HepG2 (cell line): ENCODE results near the gene RPL6. TPM values are rescaled to one million over a fixed set of nuclear protein-coding genes. Genes with fewer than 3 reads are reported as not detected.

Source experiments
- ATAC-seq: fragments of 200-7000 bp; cut with Tn5 transposase; 3 replicates; pipeline ENCODE4 v1.9.1; 2020; ENCODE audit warnings: mild to moderate bottlenecking, moderate library complexity
- BruUV-seq: library from RNA; stranded (reverse); fragments of 400-500 nt; replicated peaks from 2 replicates; lab custom pipeline; 2021; lab: Mats Ljungman, UMichigan
- CTCF ChIA-PET: fragments of 300-600 bp; formaldehyde crosslinking; extraction: SDS; loops from one replicate; lab custom pipeline; 2021; ENCODE audit warnings: low total read pairs, inconsistent platforms, low intra/inter-chr PET ratio; lab: Yijun Ruan, JAX
- POLR2A ChIA-PET: fragments of 350-600 bp; sonication (Branson Sonifier 250); formaldehyde crosslinking; loops from one replicate; lab custom pipeline; 2020; ENCODE audit warnings: antibody characterized with exemption, inconsistent platforms; lab: Yijun Ruan, JAX
- DNase-seq: peaks from one replicate; pipeline ENCODE4 v3.0.0-alpha.2; 2015; ENCODE audit warnings: low spot score
- FAIRE-seq: peaks from 3 replicates; lab custom pipeline; 2011; peaks lifted over from hg19 to GRCh38; lab: Jason Lieb, UNC
- H2AFZ ChIP-seq: one replicate; pipeline ENCODE4 v1.6.1; 2011; ENCODE audit warnings: low read length, inconsistent platforms
- H3K27ac ChIP-seq: fragments of 300-600 bp; 3 replicates; pipeline ENCODE4 v1.8.0; 2011; ENCODE audit warnings: mixed run types, mild to moderate bottlenecking, mixed read lengths, low read length, inconsistent platforms; ENCODE audit not compliant: insufficient read depth; ENCODE audit errors: extremely low read length
- H3K27me3 ChIP-seq, 2 experiments: fragments of 200-600 bp in 1 of 2; 2 replicates in 1 of 2; 3 replicates in 1 of 2; pipeline versions ENCODE4 v1.6.0 to v1.8.0; 2011; ENCODE audit warnings: low read length in 2 of 2, mild to moderate bottlenecking in 2 of 2, moderate library complexity in 2 of 2, inconsistent platforms in 1 of 2; ENCODE audit not compliant: insufficient read depth in 2 of 2, control insufficient read depth in 1 of 2
- H3K36me3 ChIP-seq, 2 experiments: fragments of 200-600 bp in 1 of 2; replicated peaks in 1 of 2; 2 replicates in 1 of 2; 3 replicates in 1 of 2; pipeline versions ENCODE4 v1.5.1 to v1.8.0; 2011; ENCODE audit warnings: low read length in 2 of 2, inconsistent platforms in 1 of 2; ENCODE audit not compliant: insufficient read depth in 2 of 2, control insufficient read depth in 1 of 2
- H3K4me1 ChIP-seq: 2 replicates; pipeline ENCODE4 v1.5.1; 2012; ENCODE audit warnings: low read length, inconsistent platforms; ENCODE audit not compliant: insufficient read depth
- H3K4me2 ChIP-seq: 2 replicates; pipeline ENCODE4 v1.6.0; 2011; ENCODE audit warnings: low read depth, low read length, inconsistent platforms
- H3K4me3 ChIP-seq, 3 experiments: fragments of 200-600 bp in 1 of 3; sonication (generic), shearing (Covaris generic) in 1 of 3; replicated peaks in 1 of 3; 2 replicates each; pipeline ENCODE4 v1.5.1; 2011 to 2016; ENCODE audit warnings: low read length in 3 of 3, inconsistent platforms in 2 of 3, low read depth in 2 of 3, mild to moderate bottlenecking in 2 of 3, control low read depth in 1 of 3, mixed read lengths in 1 of 3; ENCODE audit not compliant: insufficient read depth in 1 of 3
- H3K79me2 ChIP-seq: one replicate; pipeline ENCODE4 v1.6.1; 2011; ENCODE audit warnings: low read length, inconsistent platforms; ENCODE audit not compliant: insufficient read depth
- H3K9ac ChIP-seq: 2 replicates; pipeline ENCODE4 v1.6.0; 2011; ENCODE audit warnings: mild to moderate bottlenecking, low read depth, low read length, inconsistent platforms; ENCODE audit not compliant: insufficient read depth
- H3K9me3 ChIP-seq: 2 replicates; pipeline ENCODE4 v1.5.1; 2012; ENCODE audit warnings: mild to moderate bottlenecking, low read length
- H4K20me1 ChIP-seq: 2 replicates; pipeline ENCODE4 v1.6.0; 2011; ENCODE audit warnings: inconsistent platforms, mild to moderate bottlenecking, low read length, moderate library complexity; ENCODE audit not compliant: insufficient read depth
- ARNT2 ChIP-seq: sonication (generic); formaldehyde crosslinking; IDR thresholded peaks from 2 replicates; pipeline ENCODE4 v1.8.0; 2022; ENCODE audit warnings: mild to moderate bottlenecking, low read depth, missing genetic modification reagents, moderate library complexity
- GTF3A ChIP-seq: sonication (generic); formaldehyde crosslinking; conservative IDR thresholded peaks from 2 replicates; pipeline ENCODE4 v1.4.0; 2020; ENCODE audit warnings: mild to moderate bottlenecking, missing genetic modification reagents
- KDM2A ChIP-seq: sonication (generic); formaldehyde crosslinking; IDR thresholded peaks from 2 replicates; pipeline ENCODE4 v1.4.0; 2020; ENCODE audit warnings: low read depth, missing genetic modification reagents, borderline replicate concordance
- MAZ ChIP-seq, 2 experiments: sonication (generic) in 1 of 2; formaldehyde crosslinking in 1 of 2; IDR thresholded peaks; 2 replicates each; pipeline versions ENCODE4 v1.5.0 to v1.6.1; 2012 to 2020; ENCODE audit warnings: low read depth in 2 of 2, mild to moderate bottlenecking in 2 of 2, borderline replicate concordance in 1 of 2, improper control_type of control experiment in 1 of 2, low read length in 1 of 2, missing genetic modification reagents in 1 of 2, moderate library complexity in 1 of 2
- ZNF329 ChIP-seq: sonication (generic); formaldehyde crosslinking; IDR thresholded peaks from 2 replicates; pipeline ENCODE4 v1.9.0; 2021; ENCODE audit warnings: low read depth, mild to moderate bottlenecking, missing genetic modification reagents
- ZSCAN9 ChIP-seq: IDR thresholded peaks from 2 replicates; pipeline ENCODE4 v1.6.1; 2016; ENCODE audit warnings: borderline replicate concordance
- WGBS: methylation state at CpG from one replicate; pipeline ENCODE4 v1.1.6; 2017; ENCODE audit warnings: low lambda C conversion rate; 5-methylcytosine and 5-hydroxymethylcytosine counted together
- in situ Hi-C: cut with HindIII; loops from 2 replicates; pipeline ENCODE4 v1.10.0; 2017; ENCODE audit warnings: low pct_unique_long_range_greater_than_20kb; ENCODE audit not compliant: extremely low pct_ligation_motif_present
- intact Hi-C: fragments of 100-400 bp; cut with micrococcal nuclease; formaldehyde crosslinking; loops from one replicate; pipeline ENCODE4 v1.10.0; 2022; ENCODE audit not compliant: unreplicated experiment
- polyA plus RNA-seq, 8 experiments: library from polyadenylated mRNA; depleted of rRNA in 3 of 8; stranded (reverse) in 7 of 8; unstranded in 1 of 8; fragments of >200 nt; fragmentation: Illumina TruSeq in 4 of 8; extraction: Trizol in 4 of 8; gene quantifications; 2 replicates each; pipeline versions ENCODE4 v1.2.1 to v1.2.3, GENCODE V29; 2011 to 2016; ENCODE audit warnings: low read depth in 4 of 8, missing spikeins in 1 of 8, mixed read lengths in 1 of 8; ENCODE audit not compliant: insufficient read depth in 1 of 8
- total RNA-seq, 5 experiments: library from RNA; depleted of rRNA; stranded (reverse); fragments of >200 nt; fragmentation: Illumina TruSeq; extraction: Trizol; gene quantifications; 2 replicates each; pipeline ENCODE4 v1.2.3, GENCODE V29; 2016; ENCODE audit warnings: low read depth in 1 of 5
- TF ChIP-seq, protein P1 (sequence below): sonication (generic); formaldehyde crosslinking; IDR thresholded peaks from 2 replicates; pipeline ENCODE4 v1.4.0; 2020; ENCODE audit warnings: missing genetic modification reagents
- TF ChIP-seq, protein P2 (sequence below): sonication (generic); formaldehyde crosslinking; IDR thresholded peaks from 2 replicates; pipeline ENCODE4 v1.8.1; 2022; ENCODE audit warnings: low read depth, mild to moderate bottlenecking, missing genetic modification reagents
- TF ChIP-seq, protein P3 (sequence below): sonication (generic); formaldehyde crosslinking; IDR thresholded peaks from 2 replicates; pipeline ENCODE4 v1.9.0; 2021; ENCODE audit warnings: mild to moderate bottlenecking, missing genetic modification reagents

RPL6 gene
- total and polyA plus RNA-seq, 2 of the 13 experiments (the other 11 are each of a cell fraction or from before 2014, with no cell fraction given) = 1,551 to 1,719 TPM

DNA sequence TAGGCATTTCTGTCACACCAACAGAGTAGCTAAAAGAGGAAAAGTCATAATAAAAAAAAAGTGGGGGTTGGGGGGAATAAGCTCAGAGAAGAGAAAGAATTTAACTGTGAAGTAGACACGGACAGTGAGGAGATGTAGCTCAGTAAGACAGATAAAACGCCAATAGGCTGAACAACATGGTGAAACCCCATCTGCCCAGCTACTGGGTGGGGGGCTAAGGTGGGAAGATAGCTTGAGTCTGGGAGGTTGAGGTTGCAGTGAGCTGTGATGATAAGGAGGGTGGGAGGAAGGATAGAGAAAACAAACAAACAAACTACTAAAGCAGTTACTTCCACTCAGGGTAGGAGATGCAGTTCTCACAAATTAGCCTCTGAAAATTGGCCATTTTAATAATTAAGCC is 52.2 kb downstream of the RPL6 start:
- Histone ChIP-seq H3K27ac (no peak overlapping the region), H3K79me2 (no peaks in the 10 kb centered on the region), H3K4me1 (no peaks in the 10 kb centered on the region), H2AFZ (no peak overlapping the region), H3K9ac (no peak overlapping the region), H3K4me2 (no peak overlapping the region), H3K4me3 (no peak overlapping the region), H3K36me3 (no peaks in the 10 kb centered on the region; a peak in 1 of 5 replicates), H3K9me3 (no peaks in the 10 kb centered on the region), H4K20me1 (peaks cover 2% of the 10 kb centered on the region; the same call in 1 of the 2 replicates), H3K27me3 (no peaks in the 10 kb centered on the region)
- BruUV-seq = no TSS peak
- ATAC-seq = no peak
- ChIA-PET CTCF (no interaction called here), POLR2A (no interaction called here)
- 95% methylated on average over 2 of the region's 2 CpGs for WGBS
- intact Hi-C loops (no loop called here), in situ Hi-C loops (no loop called here)
- FAIRE-seq = no peak
- no peak for DNase-seq
- TF ChIP-seq GTF3A (CRISPR knock-in tag) (no peak), ZSCAN9 (CRISPR knock-in tag) (no peak), ARNT2 (CRISPR knock-in tag) (no peak), KDM2A (CRISPR knock-in tag) (no peak), MAZ (IDR thresholded peaks at IDR 0.05; ENCODE audit: borderline replicate concordance, low read depth, low read length) (no peak), MAZ (CRISPR knock-in tag; IDR thresholded peaks at IDR 0.05; ENCODE audit: low read depth) (no peak), ZNF329 (CRISPR knock-in tag) (no peak)
- TF ChIP-seq, protein P1, sequence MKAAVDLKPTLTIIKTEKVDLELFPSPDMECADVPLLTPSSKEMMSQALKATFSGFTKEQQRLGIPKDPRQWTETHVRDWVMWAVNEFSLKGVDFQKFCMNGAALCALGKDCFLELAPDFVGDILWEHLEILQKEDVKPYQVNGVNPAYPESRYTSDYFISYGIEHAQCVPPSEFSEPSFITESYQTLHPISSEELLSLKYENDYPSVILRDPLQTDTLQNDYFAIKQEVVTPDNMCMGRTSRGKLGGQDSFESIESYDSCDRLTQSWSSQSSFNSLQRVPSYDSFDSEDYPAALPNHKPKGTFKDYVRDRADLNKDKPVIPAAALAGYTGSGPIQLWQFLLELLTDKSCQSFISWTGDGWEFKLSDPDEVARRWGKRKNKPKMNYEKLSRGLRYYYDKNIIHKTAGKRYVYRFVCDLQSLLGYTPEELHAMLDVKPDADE (CRISPR knock-in tag) = no peak
- TF ChIP-seq, protein P2, sequence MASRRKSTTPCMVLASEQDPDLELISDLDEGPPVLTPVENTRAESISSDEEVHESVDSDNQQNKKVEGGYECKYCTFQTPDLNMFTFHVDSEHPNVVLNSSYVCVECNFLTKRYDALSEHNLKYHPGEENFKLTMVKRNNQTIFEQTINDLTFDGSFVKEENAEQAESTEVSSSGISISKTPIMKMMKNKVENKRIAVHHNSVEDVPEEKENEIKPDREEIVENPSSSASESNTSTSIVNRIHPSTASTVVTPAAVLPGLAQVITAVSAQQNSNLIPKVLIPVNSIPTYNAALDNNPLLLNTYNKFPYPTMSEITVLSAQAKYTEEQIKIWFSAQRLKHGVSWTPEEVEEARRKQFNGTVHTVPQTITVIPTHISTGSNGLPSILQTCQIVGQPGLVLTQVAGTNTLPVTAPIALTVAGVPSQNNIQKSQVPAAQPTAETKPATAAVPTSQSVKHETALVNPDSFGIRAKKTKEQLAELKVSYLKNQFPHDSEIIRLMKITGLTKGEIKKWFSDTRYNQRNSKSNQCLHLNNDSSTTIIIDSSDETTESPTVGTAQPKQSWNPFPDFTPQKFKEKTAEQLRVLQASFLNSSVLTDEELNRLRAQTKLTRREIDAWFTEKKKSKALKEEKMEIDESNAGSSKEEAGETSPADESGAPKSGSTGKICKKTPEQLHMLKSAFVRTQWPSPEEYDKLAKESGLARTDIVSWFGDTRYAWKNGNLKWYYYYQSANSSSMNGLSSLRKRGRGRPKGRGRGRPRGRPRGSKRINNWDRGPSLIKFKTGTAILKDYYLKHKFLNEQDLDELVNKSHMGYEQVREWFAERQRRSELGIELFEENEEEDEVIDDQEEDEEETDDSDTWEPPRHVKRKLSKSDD (CRISPR knock-in tag) = no peak
- TF ChIP-seq, protein P3, sequence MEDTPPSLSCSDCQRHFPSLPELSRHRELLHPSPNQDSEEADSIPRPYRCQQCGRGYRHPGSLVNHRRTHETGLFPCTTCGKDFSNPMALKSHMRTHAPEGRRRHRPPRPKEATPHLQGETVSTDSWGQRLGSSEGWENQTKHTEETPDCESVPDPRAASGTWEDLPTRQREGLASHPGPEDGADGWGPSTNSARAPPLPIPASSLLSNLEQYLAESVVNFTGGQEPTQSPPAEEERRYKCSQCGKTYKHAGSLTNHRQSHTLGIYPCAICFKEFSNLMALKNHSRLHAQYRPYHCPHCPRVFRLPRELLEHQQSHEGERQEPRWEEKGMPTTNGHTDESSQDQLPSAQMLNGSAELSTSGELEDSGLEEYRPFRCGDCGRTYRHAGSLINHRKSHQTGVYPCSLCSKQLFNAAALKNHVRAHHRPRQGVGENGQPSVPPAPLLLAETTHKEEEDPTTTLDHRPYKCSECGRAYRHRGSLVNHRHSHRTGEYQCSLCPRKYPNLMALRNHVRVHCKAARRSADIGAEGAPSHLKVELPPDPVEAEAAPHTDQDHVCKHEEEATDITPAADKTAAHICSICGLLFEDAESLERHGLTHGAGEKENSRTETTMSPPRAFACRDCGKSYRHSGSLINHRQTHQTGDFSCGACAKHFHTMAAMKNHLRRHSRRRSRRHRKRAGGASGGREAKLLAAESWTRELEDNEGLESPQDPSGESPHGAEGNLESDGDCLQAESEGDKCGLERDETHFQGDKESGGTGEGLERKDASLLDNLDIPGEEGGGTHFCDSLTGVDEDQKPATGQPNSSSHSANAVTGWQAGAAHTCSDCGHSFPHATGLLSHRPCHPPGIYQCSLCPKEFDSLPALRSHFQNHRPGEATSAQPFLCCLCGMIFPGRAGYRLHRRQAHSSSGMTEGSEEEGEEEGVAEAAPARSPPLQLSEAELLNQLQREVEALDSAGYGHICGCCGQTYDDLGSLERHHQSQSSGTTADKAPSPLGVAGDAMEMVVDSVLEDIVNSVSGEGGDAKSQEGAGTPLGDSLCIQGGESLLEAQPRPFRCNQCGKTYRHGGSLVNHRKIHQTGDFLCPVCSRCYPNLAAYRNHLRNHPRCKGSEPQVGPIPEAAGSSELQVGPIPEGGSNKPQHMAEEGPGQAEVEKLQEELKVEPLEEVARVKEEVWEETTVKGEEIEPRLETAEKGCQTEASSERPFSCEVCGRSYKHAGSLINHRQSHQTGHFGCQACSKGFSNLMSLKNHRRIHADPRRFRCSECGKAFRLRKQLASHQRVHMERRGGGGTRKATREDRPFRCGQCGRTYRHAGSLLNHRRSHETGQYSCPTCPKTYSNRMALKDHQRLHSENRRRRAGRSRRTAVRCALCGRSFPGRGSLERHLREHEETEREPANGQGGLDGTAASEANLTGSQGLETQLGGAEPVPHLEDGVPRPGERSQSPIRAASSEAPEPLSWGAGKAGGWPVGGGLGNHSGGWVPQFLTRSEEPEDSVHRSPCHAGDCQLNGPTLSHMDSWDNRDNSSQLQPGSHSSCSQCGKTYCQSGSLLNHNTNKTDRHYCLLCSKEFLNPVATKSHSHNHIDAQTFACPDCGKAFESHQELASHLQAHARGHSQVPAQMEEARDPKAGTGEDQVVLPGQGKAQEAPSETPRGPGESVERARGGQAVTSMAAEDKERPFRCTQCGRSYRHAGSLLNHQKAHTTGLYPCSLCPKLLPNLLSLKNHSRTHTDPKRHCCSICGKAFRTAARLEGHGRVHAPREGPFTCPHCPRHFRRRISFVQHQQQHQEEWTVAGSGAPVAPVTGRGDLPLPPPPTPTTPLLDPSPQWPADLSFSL (CRISPR knock-in tag) = no peak
